Activated CD4-positive, alpha-beta T cell treated with anti-CD3 and anti-CD28 coated beads, Interleukin-2, amount 10 ng/mL, durations not matched to agents 24 days and 14 days (primary cell): ENCODE measurements around the gene OR5K1. TPM values are rescaled to one million over a fixed set of nuclear protein-coding genes. Genes with fewer than 3 reads are reported as not detected.

Experiments used
- DNase-seq: peaks from one replicate; pipeline ENCODE4 v3.0.0; 2022
- H3K27ac Mint-ChIP-seq: one replicate; pipeline ENCODE4 v1.8.0; 2022; ENCODE audit warnings: mild to moderate bottlenecking, mixed read lengths
- H3K27me3 Mint-ChIP-seq: one replicate; pipeline ENCODE4 v1.8.0; 2022; ENCODE audit warnings: mixed read lengths
- H3K36me3 Mint-ChIP-seq: one replicate; pipeline ENCODE4 v1.8.0; 2022; ENCODE audit warnings: low read depth, mild to moderate bottlenecking, mixed read lengths
- H3K4me1 Mint-ChIP-seq: one replicate; pipeline ENCODE4 v1.8.0; 2021; ENCODE audit warnings: mixed read lengths
- H3K4me3 Mint-ChIP-seq: one replicate; pipeline ENCODE4 v1.8.0; 2022; ENCODE audit warnings: mild to moderate bottlenecking, moderate library complexity, mixed read lengths
- H3K9me3 Mint-ChIP-seq: one replicate; pipeline ENCODE4 v1.8.0; 2021; ENCODE audit warnings: mixed read lengths
- intact Hi-C: fragments of 100-400 bp; cut with micrococcal nuclease; formaldehyde crosslinking; loops from one replicate; pipeline ENCODE4 v1.15.1; 2023
- total RNA-seq: library from RNA; stranded (reverse); gene quantifications from 2 replicates; pipeline ENCODE4 v1.2.3, GENCODE V29; 2022

Gene OR5K1
- total RNA-seq, 1 donor from 2014 or later: not detected

- Mint-ChIP-seq H3K4me3 (no peak within 1 kb of the TSS), H3K27ac (no peak within 1 kb of the TSS), H3K36me3 (peaks cover 7% of the 10 kb centered on the region), H3K27me3 (peaks cover 17% of the 10 kb centered on the region), H3K9me3 (no peaks in the 10 kb centered on the region), H3K4me1 (no peaks in the 10 kb centered on the region)
- no peak for DNase-seq
- intact Hi-C loops: no loop called here
These were observed 34.4 kb downstream of the OR5K1 start, which contains the start of gene OR5K2 for GRCh38 chr3:98497381-98497780. TSS of gene OR5K2 (plus strand) at chr3:98497681. CDS start at chr3:98497681, 0 bp downstream.

- peaks cover 19% of the 10 kb centered on the region for H3K36me3 Mint-ChIP-seq
- no peaks in the 10 kb centered on the region for H3K9me3 Mint-ChIP-seq
- H3K27me3 Mint-ChIP-seq: peaks cover under 1% of the 10 kb centered on the region
These were observed 37.0 kb downstream of the OR5K1 start for GRCh38 chr3:98500019-98500418.

DNA sequence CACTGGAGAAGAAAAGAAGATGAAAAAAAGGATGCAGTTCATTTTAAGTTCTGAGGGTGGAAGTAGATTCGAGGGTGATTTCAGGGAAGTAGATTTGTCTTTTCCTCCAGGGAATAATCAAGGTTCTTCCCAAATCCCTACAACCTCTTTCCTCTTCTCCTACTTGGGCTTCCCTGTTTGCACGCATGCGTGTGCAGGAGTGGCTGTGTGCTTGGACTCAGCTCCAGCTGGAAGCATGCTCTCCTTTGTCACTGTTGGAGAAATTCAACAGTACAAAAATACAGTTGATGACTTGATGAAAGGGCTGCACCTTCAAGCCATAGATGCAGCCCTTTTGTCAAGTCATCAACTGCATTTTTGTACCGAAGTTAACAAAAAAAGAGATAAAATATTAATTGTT, 38.3 kb downstream of the OR5K1 start:
- peaks cover 24% of the 10 kb centered on the region for H3K36me3 Mint-ChIP-seq
- no peak overlapping the region for H3K27ac Mint-ChIP-seq
- H3K9me3 Mint-ChIP-seq: peaks cover 3% of the 10 kb centered on the region
- DNase-seq: no peak
- no peaks in the 10 kb centered on the region for H3K27me3 Mint-ChIP-seq
- H3K4me3 Mint-ChIP-seq: no peak overlapping the region
- intact Hi-C loops: no loop called here
- peaks cover 4% of the 10 kb centered on the region for H3K4me1 Mint-ChIP-seq

More at GRCh38 chr3:98500019-98500418, 37.0 kb downstream of the OR5K1 start:
- Mint-ChIP-seq H3K4me1 (no peaks in the 10 kb centered on the region), H3K4me3 (no peak overlapping the region), H3K27ac (no peak overlapping the region)
- intact Hi-C loops: no loop called here
- DNase-seq: no peak

GRCh38 chr3:98501863-98502576, 39.0 kb downstream of the OR5K1 start:
- H3K9me3 Mint-ChIP-seq: peaks cover 6% of the 10 kb centered on the region
- no peaks in the 10 kb centered on the region for H3K27me3 Mint-ChIP-seq
- H3K36me3 Mint-ChIP-seq: peaks cover 31% of the 10 kb centered on the region
- peaks cover 4% of the 10 kb centered on the region for H3K4me1 Mint-ChIP-seq
- intact Hi-C loops: no loop called here
- H3K4me3 Mint-ChIP-seq: no peak overlapping the region
- DNase-seq: no peak
- H3K27ac Mint-ChIP-seq: no peak overlapping the region

- Mint-ChIP-seq H3K4me1 (peaks cover 12% of the 10 kb centered on the region), H3K36me3 (peaks cover 48% of the 10 kb centered on the region), H3K27ac (no peak overlapping the region), H3K4me3 (no peak overlapping the region), H3K27me3 (no peaks in the 10 kb centered on the region), H3K9me3 (peaks cover 6% of the 10 kb centered on the region)
- intact Hi-C loops: no loop called here
- DNase-seq: no peak
These were observed 41.5 kb downstream of the OR5K1 start for GRCh38 chr3:98504539-98504938.

- Mint-ChIP-seq H3K27me3 (no peaks in the 10 kb centered on the region), H3K27ac (no peak overlapping the region), H3K4me3 (no peak overlapping the region), H3K4me1 (peaks cover 27% of the 10 kb centered on the region), H3K36me3 (peaks cover 63% of the 10 kb centered on the region), H3K9me3 (peaks cover 6% of the 10 kb centered on the region)
- intact Hi-C loops: no loop called here
- no peak for DNase-seq
These were observed 45.6 kb downstream of the OR5K1 start for GRCh38 chr3:98508582-98508981.

GRCh38 chr3:98512576-98512975, 49.6 kb downstream of the OR5K1 start:
- intact Hi-C loops: loop anchor here (10.0 kb wide), 1 partner anchor 168 kb away; no protein-coding TSS in a partner anchor
- no peak for DNase-seq
- Mint-ChIP-seq H3K27ac (no peak overlapping the region), H3K27me3 (no peaks in the 10 kb centered on the region), H3K4me1 (peaks cover 45% of the 10 kb centered on the region), H3K36me3 (peaks cover 79% of the 10 kb centered on the region), H3K4me3 (no peak overlapping the region), H3K9me3 (no peaks in the 10 kb centered on the region)

GRCh38 chr3:98513091-98513511, 50.1 kb downstream of the OR5K1 start:
- Mint-ChIP-seq H3K9me3 (no peaks in the 10 kb centered on the region), H3K36me3 (peaks cover 79% of the 10 kb centered on the region), H3K27ac (peak overlapping the region; percentile 7), H3K4me3 (no peak overlapping the region), H3K4me1 (peaks cover 47% of the 10 kb centered on the region), H3K27me3 (no peaks in the 10 kb centered on the region)
- DNase-seq: no peak
- intact Hi-C loops: loop anchor here (1.0 to 10.0 kb wide), 2 partner anchors 9 to 168 kb away; partner anchors contain the start of gene CLDND1

DNA sequence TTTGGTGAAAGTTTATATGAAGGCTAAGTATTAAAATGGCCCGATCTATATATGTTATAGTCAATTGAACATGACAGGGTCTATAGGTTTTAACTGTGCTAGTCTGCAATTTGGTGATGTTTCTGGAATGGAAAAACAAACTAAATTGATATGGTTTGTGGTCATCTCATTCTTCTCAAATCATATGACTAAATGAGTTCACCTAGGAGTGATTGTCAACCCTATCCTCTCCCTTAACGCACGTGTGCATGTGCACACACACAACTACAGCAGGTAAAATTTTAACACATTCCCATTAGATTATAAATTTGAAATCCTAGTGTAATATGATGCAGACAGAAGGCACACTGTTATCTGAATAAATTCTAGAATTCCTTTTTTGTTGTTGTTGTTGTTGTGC, 50.7 kb downstream of the OR5K1 start:
- no peak overlapping the region for H3K4me3 Mint-ChIP-seq
- no peak for DNase-seq
- no peaks in the 10 kb centered on the region for H3K27me3 Mint-ChIP-seq
- intact Hi-C loops: loop anchor here (1.0 to 10.0 kb wide), 2 partner anchors 9 to 169 kb away; partner anchors contain the start of gene CLDND1
- peaks cover 48% of the 10 kb centered on the region for H3K4me1 Mint-ChIP-seq
- H3K9me3 Mint-ChIP-seq: no peaks in the 10 kb centered on the region
- H3K36me3 Mint-ChIP-seq: peaks cover 79% of the 10 kb centered on the region
- peak overlapping the region; percentile 46 for H3K27ac Mint-ChIP-seq

DNA sequence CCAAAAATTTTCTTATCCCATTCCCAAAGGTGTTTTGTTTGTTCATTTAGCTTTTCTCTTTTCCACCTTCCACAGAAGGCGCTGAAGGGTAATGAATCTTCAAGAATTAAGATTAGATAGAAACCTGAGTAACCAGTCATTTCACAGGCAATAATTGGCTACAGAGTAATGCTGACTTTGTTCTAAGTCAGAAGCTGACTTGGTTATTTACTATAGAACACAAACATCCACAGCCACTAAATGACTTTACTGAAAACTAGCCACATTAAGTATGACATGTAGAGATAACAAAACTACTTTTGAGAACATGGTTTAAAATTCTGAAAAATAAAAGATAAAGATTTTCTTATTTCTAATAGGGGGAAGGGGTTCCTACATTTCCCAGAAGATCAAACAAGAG, 51.9 kb downstream of the OR5K1 start:
- no peak for DNase-seq
- no peak overlapping the region for H3K4me3 Mint-ChIP-seq
- no peaks in the 10 kb centered on the region for H3K9me3 Mint-ChIP-seq
- H3K27ac Mint-ChIP-seq: peak overlapping the region; percentile 12
- H3K27me3 Mint-ChIP-seq: no peaks in the 10 kb centered on the region
- H3K4me1 Mint-ChIP-seq: peaks cover 55% of the 10 kb centered on the region
- intact Hi-C loops: loop anchor here (10.0 kb wide), 1 partner anchor 170 kb away; no protein-coding TSS in a partner anchor
- H3K36me3 Mint-ChIP-seq: peaks cover 80% of the 10 kb centered on the region

DNA sequence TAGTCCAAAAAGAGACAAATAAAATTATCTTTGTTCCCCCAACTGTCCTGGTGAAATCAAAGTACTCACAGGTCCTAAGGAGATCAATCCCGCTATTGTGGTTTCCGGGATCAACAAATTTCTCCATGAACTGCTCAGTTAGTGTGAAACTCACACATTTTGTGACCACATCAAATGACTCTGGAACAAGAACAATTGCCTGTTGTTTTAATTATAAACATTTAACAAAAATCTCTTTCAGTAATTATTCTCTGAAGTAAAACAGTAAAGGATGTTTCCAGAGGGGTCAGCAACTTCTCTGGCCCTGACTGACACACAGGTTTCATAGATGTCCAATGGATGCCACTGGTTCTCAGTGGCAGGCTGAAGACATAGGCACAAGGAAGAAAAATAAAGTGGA, 55.8 kb downstream of the OR5K1 start:
- intact Hi-C loops: loop anchor here (10.0 kb wide), 1 partner anchor 174 kb away; no protein-coding TSS in a partner anchor
- Mint-ChIP-seq H3K9me3 (no peaks in the 10 kb centered on the region), H3K27me3 (no peaks in the 10 kb centered on the region), H3K4me3 (peak overlapping the region; percentile 88), H3K27ac (peak overlapping the region; percentile 75), H3K4me1 (peaks cover 57% of the 10 kb centered on the region), H3K36me3 (peaks cover 70% of the 10 kb centered on the region)
- DNase-seq: no peak

- Mint-ChIP-seq H3K27ac (peak overlapping the region; percentile 75), H3K9me3 (no peaks in the 10 kb centered on the region), H3K36me3 (peaks cover 71% of the 10 kb centered on the region), H3K27me3 (no peaks in the 10 kb centered on the region), H3K4me3 (peak overlapping the region; percentile 88), H3K4me1 (peaks cover 61% of the 10 kb centered on the region)
- DNase-seq: peak; percentile 64
- intact Hi-C loops: loop anchor here (10.0 kb wide), 1 partner anchor 175 kb away; no protein-coding TSS in a partner anchor
These were observed 56.4 kb downstream of the OR5K1 start for GRCh38 chr3:98519351-98519750.

GRCh38 chr3:98521897-98522543, 59.0 kb downstream of the OR5K1 start:
- peaks cover 58% of the 10 kb centered on the region for H3K36me3 Mint-ChIP-seq
- no peaks in the 10 kb centered on the region for H3K27me3 Mint-ChIP-seq
- peaks cover 55% of the 10 kb centered on the region for H3K4me1 Mint-ChIP-seq
- peak overlapping the region; percentile 86 for H3K27ac Mint-ChIP-seq
- peak; percentile 87 for DNase-seq
- intact Hi-C loops: loop anchor here (1.0 to 5.0 kb wide), 10 partner anchors 9 to 758 kb away; partner anchors contain the start of genes ARL6, CPOX, CRYBG3 and RIOX2
- H3K9me3 Mint-ChIP-seq: no peaks in the 10 kb centered on the region
- H3K4me3 Mint-ChIP-seq: peak overlapping the region; percentile 88
